ENCODE data around the gene GABBR2. TPM values are rescaled to one million over a fixed set of nuclear protein-coding genes. Genes with fewer than 3 reads are reported as not detected.

GABBR2 gene
- total and polyA plus RNA-seq, 2 experiments from 2014 or later: 0.89 to 1.3 TPM

- TF ChIP-seq ZNF114 (CRISPR knock-in tag; IDR thresholded peaks at IDR 0.05): no peak
- TF ChIP-seq ZNF462 (CRISPR knock-in tag; IDR thresholded peaks at IDR 0.05): no peak
- TF ChIP-seq, protein P1, sequence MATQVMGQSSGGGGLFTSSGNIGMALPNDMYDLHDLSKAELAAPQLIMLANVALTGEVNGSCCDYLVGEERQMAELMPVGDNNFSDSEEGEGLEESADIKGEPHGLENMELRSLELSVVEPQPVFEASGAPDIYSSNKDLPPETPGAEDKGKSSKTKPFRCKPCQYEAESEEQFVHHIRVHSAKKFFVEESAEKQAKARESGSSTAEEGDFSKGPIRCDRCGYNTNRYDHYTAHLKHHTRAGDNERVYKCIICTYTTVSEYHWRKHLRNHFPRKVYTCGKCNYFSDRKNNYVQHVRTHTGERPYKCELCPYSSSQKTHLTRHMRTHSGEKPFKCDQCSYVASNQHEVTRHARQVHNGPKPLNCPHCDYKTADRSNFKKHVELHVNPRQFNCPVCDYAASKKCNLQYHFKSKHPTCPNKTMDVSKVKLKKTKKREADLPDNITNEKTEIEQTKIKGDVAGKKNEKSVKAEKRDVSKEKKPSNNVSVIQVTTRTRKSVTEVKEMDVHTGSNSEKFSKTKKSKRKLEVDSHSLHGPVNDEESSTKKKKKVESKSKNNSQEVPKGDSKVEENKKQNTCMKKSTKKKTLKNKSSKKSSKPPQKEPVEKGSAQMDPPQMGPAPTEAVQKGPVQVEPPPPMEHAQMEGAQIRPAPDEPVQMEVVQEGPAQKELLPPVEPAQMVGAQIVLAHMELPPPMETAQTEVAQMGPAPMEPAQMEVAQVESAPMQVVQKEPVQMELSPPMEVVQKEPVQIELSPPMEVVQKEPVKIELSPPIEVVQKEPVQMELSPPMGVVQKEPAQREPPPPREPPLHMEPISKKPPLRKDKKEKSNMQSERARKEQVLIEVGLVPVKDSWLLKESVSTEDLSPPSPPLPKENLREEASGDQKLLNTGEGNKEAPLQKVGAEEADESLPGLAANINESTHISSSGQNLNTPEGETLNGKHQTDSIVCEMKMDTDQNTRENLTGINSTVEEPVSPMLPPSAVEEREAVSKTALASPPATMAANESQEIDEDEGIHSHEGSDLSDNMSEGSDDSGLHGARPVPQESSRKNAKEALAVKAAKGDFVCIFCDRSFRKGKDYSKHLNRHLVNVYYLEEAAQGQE (IDR thresholded peaks at IDR 0.05; ENCODE audit: unreplicated experiment): no peak
- TF ChIP-seq EZH2phosphoT487 (IDR thresholded peaks at IDR 0.05; ENCODE audit: unreplicated experiment): no peak
- no peak for TF ChIP-seq CTCF (conservative IDR thresholded peaks at IDR 0.05; ENCODE audit: low read depth in 2 of 2)
- ATAC-seq: no peak
Observed at GRCh38 chr9:98437458-98438034, 271.2 kb downstream of the GABBR2 start.

More at GRCh38 chr9:98437458-98438034, 271.2 kb downstream of the GABBR2 start:
- no peaks in the 10 kb centered on the region for H3K4me1 ChIP-seq (ENCODE audit: insufficient read depth)
- H3K36me3 ChIP-seq (ENCODE audit: insufficient read depth): no peaks in the 10 kb centered on the region
- H3K79me2 ChIP-seq (replicated peaks; ENCODE audit: insufficient read depth): no peaks in the 10 kb centered on the region
- H3K9me2 ChIP-seq (ENCODE audit: insufficient read depth): peaks cover 14% of the 10 kb centered on the region
- H3K4me1 Mint-ChIP-seq: peaks cover 3% of the 10 kb centered on the region
- no peaks in the 10 kb centered on the region for H3K27me3 ChIP-seq (ENCODE audit: insufficient read depth)
- no peaks in the 10 kb centered on the region for H4K20me1 ChIP-seq (replicated peaks; ENCODE audit: insufficient read depth)
- peaks cover 5% of the 10 kb centered on the region for H3K27me3 Mint-ChIP-seq (ENCODE audit: insufficient read depth, low read depth, poor library complexity)
- H3K27ac Mint-ChIP-seq: no peak overlapping the region
- no peaks in the 10 kb centered on the region for H3K36me3 Mint-ChIP-seq (ENCODE audit: low read depth)
- H3K27ac ChIP-seq (ENCODE audit: low read depth): no peak overlapping the region
- H3K4me2 ChIP-seq: no peak overlapping the region
- no peak overlapping the region for H3K4me3 ChIP-seq
- H3K4me3 Mint-ChIP-seq: no peak overlapping the region
- H3F3A ChIP-seq (replicated peaks; ENCODE audit: low read depth): no peaks in the 10 kb centered on the region
- H3K9me3 Mint-ChIP-seq: no peaks in the 10 kb centered on the region; the same call in 2 of the 3 replicates
- H2AFZ ChIP-seq: no peak overlapping the region
- no peak for DNase-seq (ENCODE audit: low spot score)

All from GM23338 (cell line).